HepG2 (cell line): Measurements from ENCODE around the gene EXOC6B. TPM values are rescaled to one million over a fixed set of nuclear protein-coding genes. Genes with fewer than 3 reads are reported as not detected.
A peak's percentile ranks its signal among the peaks of the same experiment; 100 is the strongest.

Source experiments
- ATAC-seq: fragments of 200-7000 bp; cut with Tn5 transposase; 3 replicates; pipeline ENCODE4 v1.9.1; 2020; ENCODE audit warnings: mild to moderate bottlenecking, moderate library complexity
- BruUV-seq: library from RNA; stranded (reverse); fragments of 400-500 nt; replicated peaks from 2 replicates; lab custom pipeline; 2021; lab: Mats Ljungman, UMichigan
- CTCF ChIA-PET: fragments of 300-600 bp; formaldehyde crosslinking; extraction: SDS; loops from one replicate; lab custom pipeline; 2021; ENCODE audit warnings: low total read pairs, inconsistent platforms, low intra/inter-chr PET ratio; lab: Yijun Ruan, JAX
- POLR2A ChIA-PET: fragments of 350-600 bp; sonication (Branson Sonifier 250); formaldehyde crosslinking; loops from one replicate; lab custom pipeline; 2020; ENCODE audit warnings: antibody characterized with exemption, inconsistent platforms; lab: Yijun Ruan, JAX
- DNase-seq: peaks from one replicate; pipeline ENCODE4 v3.0.0-alpha.2; 2015; ENCODE audit warnings: low spot score
- FAIRE-seq: peaks from 3 replicates; lab custom pipeline; 2011; peaks lifted over from hg19 to GRCh38; lab: Jason Lieb, UNC
- H2AFZ ChIP-seq: one replicate; pipeline ENCODE4 v1.6.1; 2011; ENCODE audit warnings: low read length, inconsistent platforms
- H3K27ac ChIP-seq: fragments of 300-600 bp; 3 replicates; pipeline ENCODE4 v1.8.0; 2011; ENCODE audit warnings: mixed run types, mild to moderate bottlenecking, mixed read lengths, low read length, inconsistent platforms; ENCODE audit not compliant: insufficient read depth; ENCODE audit errors: extremely low read length
- H3K27me3 ChIP-seq, 2 experiments: fragments of 200-600 bp in 1 of 2; 2 replicates in 1 of 2; 3 replicates in 1 of 2; pipeline versions ENCODE4 v1.6.0 to v1.8.0; 2011; ENCODE audit warnings: low read length in 2 of 2, mild to moderate bottlenecking in 2 of 2, moderate library complexity in 2 of 2, inconsistent platforms in 1 of 2; ENCODE audit not compliant: insufficient read depth in 2 of 2, control insufficient read depth in 1 of 2
- H3K36me3 ChIP-seq, 2 experiments: fragments of 200-600 bp in 1 of 2; replicated peaks in 1 of 2; 2 replicates in 1 of 2; 3 replicates in 1 of 2; pipeline versions ENCODE4 v1.5.1 to v1.8.0; 2011; ENCODE audit warnings: low read length in 2 of 2, inconsistent platforms in 1 of 2; ENCODE audit not compliant: insufficient read depth in 2 of 2, control insufficient read depth in 1 of 2
- H3K4me1 ChIP-seq: 2 replicates; pipeline ENCODE4 v1.5.1; 2012; ENCODE audit warnings: low read length, inconsistent platforms; ENCODE audit not compliant: insufficient read depth
- H3K4me2 ChIP-seq: 2 replicates; pipeline ENCODE4 v1.6.0; 2011; ENCODE audit warnings: low read depth, low read length, inconsistent platforms
- H3K4me3 ChIP-seq, 3 experiments: fragments of 200-600 bp in 1 of 3; sonication (generic), shearing (Covaris generic) in 1 of 3; replicated peaks in 1 of 3; 2 replicates each; pipeline ENCODE4 v1.5.1; 2011 to 2016; ENCODE audit warnings: low read length in 3 of 3, inconsistent platforms in 2 of 3, low read depth in 2 of 3, mild to moderate bottlenecking in 2 of 3, control low read depth in 1 of 3, mixed read lengths in 1 of 3; ENCODE audit not compliant: insufficient read depth in 1 of 3
- H3K79me2 ChIP-seq: one replicate; pipeline ENCODE4 v1.6.1; 2011; ENCODE audit warnings: low read length, inconsistent platforms; ENCODE audit not compliant: insufficient read depth
- H3K9ac ChIP-seq: 2 replicates; pipeline ENCODE4 v1.6.0; 2011; ENCODE audit warnings: mild to moderate bottlenecking, low read depth, low read length, inconsistent platforms; ENCODE audit not compliant: insufficient read depth
- H3K9me3 ChIP-seq: 2 replicates; pipeline ENCODE4 v1.5.1; 2012; ENCODE audit warnings: mild to moderate bottlenecking, low read length
- H4K20me1 ChIP-seq: 2 replicates; pipeline ENCODE4 v1.6.0; 2011; ENCODE audit warnings: inconsistent platforms, mild to moderate bottlenecking, low read length, moderate library complexity; ENCODE audit not compliant: insufficient read depth
- BCL6 ChIP-seq: IDR thresholded peaks from 2 replicates; pipeline ENCODE4 v1.6.1; 2016; ENCODE audit warnings: missing genetic modification reagents, missing compliant biosample characterization
- DMAP1 ChIP-seq: IDR thresholded peaks from 2 replicates; pipeline ENCODE4 v1.6.1; 2016
- HNRNPH1 ChIP-seq: fragments of 200-400 bp; formaldehyde crosslinking; optimal IDR thresholded peaks from 2 replicates; pipeline ENCODE3; 2017; ENCODE audit warnings: mild to moderate bottlenecking, low read depth, low read length
- RFXAP ChIP-seq: sonication (generic); formaldehyde crosslinking; IDR thresholded peaks from 2 replicates; pipeline ENCODE4 v1.4.0; 2020; ENCODE audit warnings: missing genetic modification reagents, borderline replicate concordance
- SALL1 ChIP-seq: sonication (generic); formaldehyde crosslinking; IDR thresholded peaks from 2 replicates; pipeline ENCODE4 v1.8.0; 2022; ENCODE audit warnings: mild to moderate bottlenecking, missing genetic modification reagents
- SMARCC2 ChIP-seq: fragments of 450-650 bp; IDR thresholded peaks from 2 replicates; pipeline ENCODE4 v1.6.1; 2017; ENCODE audit warnings: antibody characterized with exemption, mild to moderate bottlenecking
- ZFP90 ChIP-seq: sonication (generic); formaldehyde crosslinking; IDR thresholded peaks from 2 replicates; pipeline ENCODE4 v1.8.0; 2022; ENCODE audit warnings: missing genetic modification reagents, mild to moderate bottlenecking, inconsistent platforms, borderline replicate concordance
- ZNF12 ChIP-seq: sonication (generic); formaldehyde crosslinking; IDR thresholded peaks from 2 replicates; pipeline ENCODE4 v1.5.0; 2020; ENCODE audit warnings: missing genetic modification reagents
- ZNF446 ChIP-seq: sonication (generic); formaldehyde crosslinking; IDR thresholded peaks from 2 replicates; pipeline ENCODE4 v1.5.0; 2020; ENCODE audit warnings: mild to moderate bottlenecking, missing genetic modification reagents
- ZNF484 ChIP-seq: sonication (generic); formaldehyde crosslinking; IDR thresholded peaks from 2 replicates; pipeline ENCODE4 v1.5.1; 2020; ENCODE audit warnings: mild to moderate bottlenecking, low read depth, missing genetic modification reagents, borderline replicate concordance
- ZNF580 ChIP-seq: IDR thresholded peaks from 2 replicates; pipeline ENCODE4 v1.6.1; 2016; ENCODE audit warnings: low read depth, borderline replicate concordance
- ZNF619 ChIP-seq: sonication (generic); formaldehyde crosslinking; IDR thresholded peaks from 2 replicates; pipeline ENCODE4 v1.4.0; 2020; ENCODE audit warnings: mild to moderate bottlenecking, missing genetic modification reagents
- whole genome bisulfite sequencing: methylation state at CpG from one replicate; pipeline ENCODE4 v1.1.6; 2017; ENCODE audit warnings: low lambda C conversion rate; 5-methylcytosine and 5-hydroxymethylcytosine counted together
- in situ Hi-C: cut with HindIII; loops from 2 replicates; pipeline ENCODE4 v1.10.0; 2017; ENCODE audit warnings: low pct_unique_long_range_greater_than_20kb; ENCODE audit not compliant: extremely low pct_ligation_motif_present
- intact Hi-C: fragments of 100-400 bp; cut with micrococcal nuclease; formaldehyde crosslinking; loops from one replicate; pipeline ENCODE4 v1.10.0; 2022; ENCODE audit not compliant: unreplicated experiment
- polyA plus RNA-seq, 8 experiments: library from polyadenylated mRNA; depleted of rRNA in 3 of 8; stranded (reverse) in 7 of 8; unstranded in 1 of 8; fragments of >200 nt; fragmentation: Illumina TruSeq in 4 of 8; extraction: Trizol in 4 of 8; gene quantifications; 2 replicates each; pipeline versions ENCODE4 v1.2.1 to v1.2.3, GENCODE V29; 2011 to 2016; ENCODE audit warnings: low read depth in 4 of 8, missing spikeins in 1 of 8, mixed read lengths in 1 of 8; ENCODE audit not compliant: insufficient read depth in 1 of 8
- total RNA-seq, 5 experiments: library from RNA; depleted of rRNA; stranded (reverse); fragments of >200 nt; fragmentation: Illumina TruSeq; extraction: Trizol; gene quantifications; 2 replicates each; pipeline ENCODE4 v1.2.3, GENCODE V29; 2016; ENCODE audit warnings: low read depth in 1 of 5
- TF ChIP-seq, protein P1 (sequence below): sonication (generic); formaldehyde crosslinking; IDR thresholded peaks from 2 replicates; pipeline ENCODE4 v1.9.0; 2021; ENCODE audit warnings: mild to moderate bottlenecking, missing genetic modification reagents

Gene EXOC6B
- total and polyA plus RNA-seq, 2 of the 13 experiments (the other 11 are each of a cell fraction or from before 2014, with no cell fraction given) = 9.1 to 15.9 TPM

- 82% methylated on average over 5 of the region's 5 CpGs for WGBS
- ChIA-PET POLR2A (no interaction called here), CTCF (no interaction called here)
- H3K27ac ChIP-seq = no peak overlapping the region
- peaks cover 13% of the 10 kb centered on the region for H3K4me1 ChIP-seq
- no peak overlapping the region for H3K9ac ChIP-seq
- FAIRE-seq (no peak), ATAC-seq (no peak), DNase-seq (no peak)
- no TSS peak for BruUV-seq
- H4K20me1 ChIP-seq = no peaks in the 10 kb centered on the region
- H3K4me2 ChIP-seq = no peak overlapping the region
- in situ Hi-C loops = no loop called here
- no peaks in the 10 kb centered on the region for H3K9me3 ChIP-seq
- intact Hi-C loops = no loop called here
- TF ChIP-seq SALL1 (no peak), ZNF12 (CRISPR knock-in tag) (peak; percentile 90)
- H3K36me3 ChIP-seq = no peaks in the 10 kb centered on the region
- no peak overlapping the region for H3K4me3 ChIP-seq
- no peaks in the 10 kb centered on the region; a peak in 1 of 5 replicates for H3K27me3 ChIP-seq
- no peaks in the 10 kb centered on the region for H3K79me2 ChIP-seq
- no peak overlapping the region for H2AFZ ChIP-seq
Measured at GRCh38 chr2:72415781-72416475, 409.9 kb downstream of the EXOC6B start.

GRCh38 chr2:72415241-72415661 lies 410.6 kb downstream of the EXOC6B start:
- no peak for FAIRE-seq
- no peak overlapping the region for H3K27ac ChIP-seq
- TF ChIP-seq DMAP1 (CRISPR knock-in tag) (no peak), SMARCC2 (no peak), ZNF446 (CRISPR knock-in tag) (no peak), ZFP90 (CRISPR knock-in tag) (no peak), HNRNPH1 (no peak), RFXAP (CRISPR knock-in tag) (no peak), ZNF580 (CRISPR knock-in tag) (no peak), ZNF619 (CRISPR knock-in tag) (no peak), ZNF484 (CRISPR knock-in tag) (no peak), BCL6 (CRISPR knock-in tag) (no peak)
- TF ChIP-seq, protein P1, sequence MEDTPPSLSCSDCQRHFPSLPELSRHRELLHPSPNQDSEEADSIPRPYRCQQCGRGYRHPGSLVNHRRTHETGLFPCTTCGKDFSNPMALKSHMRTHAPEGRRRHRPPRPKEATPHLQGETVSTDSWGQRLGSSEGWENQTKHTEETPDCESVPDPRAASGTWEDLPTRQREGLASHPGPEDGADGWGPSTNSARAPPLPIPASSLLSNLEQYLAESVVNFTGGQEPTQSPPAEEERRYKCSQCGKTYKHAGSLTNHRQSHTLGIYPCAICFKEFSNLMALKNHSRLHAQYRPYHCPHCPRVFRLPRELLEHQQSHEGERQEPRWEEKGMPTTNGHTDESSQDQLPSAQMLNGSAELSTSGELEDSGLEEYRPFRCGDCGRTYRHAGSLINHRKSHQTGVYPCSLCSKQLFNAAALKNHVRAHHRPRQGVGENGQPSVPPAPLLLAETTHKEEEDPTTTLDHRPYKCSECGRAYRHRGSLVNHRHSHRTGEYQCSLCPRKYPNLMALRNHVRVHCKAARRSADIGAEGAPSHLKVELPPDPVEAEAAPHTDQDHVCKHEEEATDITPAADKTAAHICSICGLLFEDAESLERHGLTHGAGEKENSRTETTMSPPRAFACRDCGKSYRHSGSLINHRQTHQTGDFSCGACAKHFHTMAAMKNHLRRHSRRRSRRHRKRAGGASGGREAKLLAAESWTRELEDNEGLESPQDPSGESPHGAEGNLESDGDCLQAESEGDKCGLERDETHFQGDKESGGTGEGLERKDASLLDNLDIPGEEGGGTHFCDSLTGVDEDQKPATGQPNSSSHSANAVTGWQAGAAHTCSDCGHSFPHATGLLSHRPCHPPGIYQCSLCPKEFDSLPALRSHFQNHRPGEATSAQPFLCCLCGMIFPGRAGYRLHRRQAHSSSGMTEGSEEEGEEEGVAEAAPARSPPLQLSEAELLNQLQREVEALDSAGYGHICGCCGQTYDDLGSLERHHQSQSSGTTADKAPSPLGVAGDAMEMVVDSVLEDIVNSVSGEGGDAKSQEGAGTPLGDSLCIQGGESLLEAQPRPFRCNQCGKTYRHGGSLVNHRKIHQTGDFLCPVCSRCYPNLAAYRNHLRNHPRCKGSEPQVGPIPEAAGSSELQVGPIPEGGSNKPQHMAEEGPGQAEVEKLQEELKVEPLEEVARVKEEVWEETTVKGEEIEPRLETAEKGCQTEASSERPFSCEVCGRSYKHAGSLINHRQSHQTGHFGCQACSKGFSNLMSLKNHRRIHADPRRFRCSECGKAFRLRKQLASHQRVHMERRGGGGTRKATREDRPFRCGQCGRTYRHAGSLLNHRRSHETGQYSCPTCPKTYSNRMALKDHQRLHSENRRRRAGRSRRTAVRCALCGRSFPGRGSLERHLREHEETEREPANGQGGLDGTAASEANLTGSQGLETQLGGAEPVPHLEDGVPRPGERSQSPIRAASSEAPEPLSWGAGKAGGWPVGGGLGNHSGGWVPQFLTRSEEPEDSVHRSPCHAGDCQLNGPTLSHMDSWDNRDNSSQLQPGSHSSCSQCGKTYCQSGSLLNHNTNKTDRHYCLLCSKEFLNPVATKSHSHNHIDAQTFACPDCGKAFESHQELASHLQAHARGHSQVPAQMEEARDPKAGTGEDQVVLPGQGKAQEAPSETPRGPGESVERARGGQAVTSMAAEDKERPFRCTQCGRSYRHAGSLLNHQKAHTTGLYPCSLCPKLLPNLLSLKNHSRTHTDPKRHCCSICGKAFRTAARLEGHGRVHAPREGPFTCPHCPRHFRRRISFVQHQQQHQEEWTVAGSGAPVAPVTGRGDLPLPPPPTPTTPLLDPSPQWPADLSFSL (CRISPR knock-in tag) = no peak

More at GRCh38 chr2:72415241-72415661, 410.6 kb downstream of the EXOC6B start:
- CTCF ChIA-PET = no interaction called here
- Histone ChIP-seq H2AFZ (no peak overlapping the region), H3K9me3 (no peaks in the 10 kb centered on the region), H3K79me2 (no peaks in the 10 kb centered on the region), H3K36me3 (no peaks in the 10 kb centered on the region), H3K9ac (no peak overlapping the region), H3K4me3 (no peak overlapping the region), H4K20me1 (no peaks in the 10 kb centered on the region), H3K4me1 (peaks cover 13% of the 10 kb centered on the region), H3K4me2 (no peak overlapping the region), H3K27me3 (no peaks in the 10 kb centered on the region; a peak in 1 of 5 replicates)
- BruUV-seq = no TSS peak
- POLR2A ChIA-PET = no interaction called here
- in situ Hi-C loops = no loop called here
- 93% methylated on average over 2 of the region's 2 CpGs for WGBS
- ATAC-seq (no peak), DNase-seq (no peak)
- intact Hi-C loops = no loop called here
